C4-2B (cell line): Measurements from ENCODE around the gene NCOR2.

Source experiments
- CTCF ChIP-seq: fragments of 450-650 bp; conservative IDR thresholded peaks from 2 replicates; pipeline ENCODE4 v1.5.1; 2017; ENCODE audit warnings: mild to moderate bottlenecking
- ZFX ChIP-seq: fragments of 450-650 bp; IDR thresholded peaks from 2 replicates; pipeline ENCODE4 v1.6.1; 2017

GRCh38 chr12:124590447-124590846 is 23.0 kb upstream of the NCOR2 start:
- TF ChIP-seq CTCF (no peak), ZFX (no peak)
